Smooth muscle cell (in vitro differentiated cells): ENCODE measurements around the gene GAL3ST2. TPM values are rescaled to one million over a fixed set of nuclear protein-coding genes. Genes with fewer than 3 reads are reported as not detected.

Experiments used
- DNase-seq: peaks from one replicate; lab custom pipeline; 2025; ENCODE audit not compliant: unreplicated experiment; lab: John Stamatoyannopoulos, UW
- H2AFZ ChIP-seq: fragments of 200-600 bp; sonication (generic); 2 replicates; pipeline ENCODE4 v1.6.0; 2016; ENCODE audit warnings: antibody characterized with exemption, low read depth, mild to moderate bottlenecking
- H3F3A ChIP-seq: fragments of 200-600 bp; sonication (generic); 2 replicates; pipeline ENCODE4 v1.6.0; 2017; ENCODE audit warnings: antibody characterized with exemption, low read depth
- H3K27ac ChIP-seq: fragments of 200-600 bp; sonication (generic); 2 replicates; pipeline ENCODE4 v1.5.1; 2016; ENCODE audit warnings: low read depth, mild to moderate bottlenecking
- H3K27me3 ChIP-seq: fragments of 200-600 bp; sonication (generic); 2 replicates; pipeline ENCODE4 v1.6.1; 2016; ENCODE audit warnings: low read depth, mild to moderate bottlenecking
- H3K36me3 ChIP-seq: fragments of 200-600 bp; sonication (generic); 2 replicates; pipeline ENCODE4 v1.5.1; 2016; ENCODE audit warnings: low read depth
- H3K4me1 ChIP-seq: fragments of 200-600 bp; sonication (generic); 2 replicates; pipeline ENCODE4 v1.5.1; 2016; ENCODE audit warnings: low read depth
- H3K4me2 ChIP-seq: fragments of 200-600 bp; sonication (generic); 2 replicates; pipeline ENCODE4 v1.6.0; 2016; ENCODE audit warnings: mild to moderate bottlenecking
- H3K4me3 ChIP-seq: fragments of 200-600 bp; sonication (generic); 2 replicates; pipeline ENCODE4 v1.5.1; 2016; ENCODE audit warnings: mild to moderate bottlenecking
- H3K79me2 ChIP-seq: fragments of 200-600 bp; sonication (generic); 2 replicates; pipeline ENCODE4 v1.6.0; 2016; ENCODE audit warnings: low read depth, mild to moderate bottlenecking
- H3K9ac ChIP-seq: fragments of 200-600 bp; sonication (generic); 2 replicates; pipeline ENCODE4 v1.6.0; 2016; ENCODE audit warnings: low read depth
- H3K9me3 ChIP-seq: fragments of 200-600 bp; sonication (generic); replicated peaks from 2 replicates; pipeline ENCODE4 v1.5.1; 2016; ENCODE audit warnings: low read depth
- H4K20me1 ChIP-seq: fragments of 200-600 bp; sonication (generic); 2 replicates; pipeline ENCODE4 v1.6.0; 2016; ENCODE audit warnings: low read depth
- WGBS: methylation state at CpG from one replicate; pipeline ENCODE4 v1.1.7; 2016; ENCODE audit warnings: low lambda C conversion rate; 5-methylcytosine and 5-hydroxymethylcytosine counted together
- polyA plus RNA-seq: library from polyadenylated mRNA; unstranded; fragments of >200 nt; fragmentation: Nextera tagmentation; extraction: Ambion mirVana; gene quantifications from 2 replicates; pipeline ENCODE4 v1.2.1, GENCODE V29; 2016
- total RNA-seq: library from RNA; depleted of rRNA; stranded (reverse); fragments of >200 nt; gene quantifications from 2 replicates; pipeline ENCODE4 v1.2.3, GENCODE V29; 2014
- TF ChIP-seq, protein P1 (sequence below): fragments of 200-600 bp; sonication (generic); IDR thresholded peaks from 2 replicates; pipeline ENCODE4 v1.5.1; 2017; ENCODE audit warnings: borderline replicate concordance, mild to moderate bottlenecking, antibody characterized with exemption; ENCODE audit not compliant: insufficient read depth, poor library complexity, severe bottlenecking

GAL3ST2 gene
- total and polyA plus RNA-seq, 2 experiments from 2014 or later, result 0.34 TPM; not detected in 1

DNA sequence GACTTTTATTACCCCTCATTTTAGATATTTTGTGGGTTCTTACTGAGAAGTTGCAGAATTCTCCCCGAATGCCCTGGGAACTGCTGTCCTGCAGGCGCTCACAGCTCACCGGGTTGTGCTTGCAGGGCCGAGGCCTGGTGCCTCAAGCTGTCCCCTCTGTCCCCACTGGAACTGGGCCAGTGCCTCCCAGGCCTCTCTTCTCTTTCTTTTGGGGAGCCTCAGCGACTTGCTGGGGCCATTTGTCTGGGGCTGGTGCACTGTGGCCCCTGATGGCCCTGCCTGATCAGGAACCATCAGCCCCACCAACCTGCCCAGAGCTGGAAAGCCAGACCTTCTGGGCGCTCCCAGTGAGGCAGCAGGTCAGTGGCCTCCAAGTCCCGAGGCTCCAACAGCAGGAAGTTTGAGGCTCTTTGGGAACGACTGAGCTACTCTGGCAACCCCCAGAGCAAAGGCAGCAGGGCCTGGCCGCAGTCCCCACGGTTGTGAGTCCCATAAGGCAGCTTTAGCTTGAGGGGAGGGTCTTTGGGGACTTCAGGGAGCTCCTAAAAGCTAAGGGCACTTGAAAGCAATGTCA lies 17.7 kb downstream of the GAL3ST2 start:
- H3F3A ChIP-seq, result no peaks in the 10 kb centered on the region
- 94% methylated on average over 10 of the region's 10 CpGs for WGBS

DNA sequence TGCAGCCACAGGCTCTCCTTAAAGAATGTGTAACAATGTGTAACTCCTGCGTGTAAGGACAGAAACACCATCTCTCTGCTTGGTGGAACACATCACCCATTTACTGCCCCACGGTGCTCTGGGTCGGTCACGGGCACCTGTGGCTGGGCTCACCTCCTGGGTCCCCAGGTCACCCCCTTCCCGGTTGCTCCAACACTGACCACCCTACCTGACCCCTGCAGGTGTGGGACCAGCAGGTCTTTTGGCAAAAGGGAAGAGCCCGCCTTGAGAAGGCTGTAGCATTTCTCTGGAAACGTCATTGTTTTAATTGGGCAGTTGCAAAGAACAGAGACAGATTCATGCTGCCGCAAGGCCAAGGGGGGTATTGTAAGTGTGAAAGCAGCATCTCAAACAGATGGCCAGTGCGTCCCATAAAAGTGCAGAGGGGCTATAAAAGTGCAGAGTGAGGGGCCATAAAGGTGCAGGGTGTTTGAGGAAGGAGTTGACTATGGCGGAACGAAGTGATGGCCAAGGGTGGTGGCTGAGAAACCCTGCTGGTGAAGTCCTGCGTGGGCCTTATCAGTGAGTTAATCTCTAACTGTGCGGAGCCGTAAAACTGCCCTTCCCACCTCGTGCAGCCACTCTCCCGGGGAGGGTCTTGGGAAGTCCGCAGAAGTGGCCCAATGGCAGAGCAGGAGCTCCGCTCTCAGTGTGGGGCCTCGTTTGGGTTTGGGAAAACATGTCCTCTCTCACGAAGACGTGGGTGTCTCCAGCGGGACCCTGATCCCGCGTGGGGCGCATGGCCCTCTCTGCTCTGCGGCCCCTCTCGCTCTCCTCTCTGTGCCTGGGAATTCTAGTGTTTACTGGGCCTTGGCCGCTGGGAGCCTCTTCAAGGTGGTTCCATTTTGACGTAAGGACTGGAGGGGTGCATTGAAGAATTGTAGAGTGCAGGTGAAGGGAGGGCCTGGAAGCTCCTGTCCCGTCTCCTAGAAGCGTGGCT lies 18.7 kb downstream of the GAL3ST2 start:
- Histone ChIP-seq H3K36me3 (no peaks in the 10 kb centered on the region), H3F3A (no peaks in the 10 kb centered on the region), H3K9ac (no peak overlapping the region), H2AFZ (no peak overlapping the region), H3K9me3 (no peaks in the 10 kb centered on the region), H3K27ac (no peak overlapping the region), H3K27me3 (no peaks in the 10 kb centered on the region), H3K4me3 (no peak overlapping the region), H3K4me2 (no peak overlapping the region), H3K4me1 (no peaks in the 10 kb centered on the region), H3K79me2 (no peaks in the 10 kb centered on the region), H4K20me1 (no peaks in the 10 kb centered on the region)
- whole genome bisulfite sequencing, result 90% methylated on average over 31 of the region's 31 CpGs
- TF ChIP-seq, protein P1, sequence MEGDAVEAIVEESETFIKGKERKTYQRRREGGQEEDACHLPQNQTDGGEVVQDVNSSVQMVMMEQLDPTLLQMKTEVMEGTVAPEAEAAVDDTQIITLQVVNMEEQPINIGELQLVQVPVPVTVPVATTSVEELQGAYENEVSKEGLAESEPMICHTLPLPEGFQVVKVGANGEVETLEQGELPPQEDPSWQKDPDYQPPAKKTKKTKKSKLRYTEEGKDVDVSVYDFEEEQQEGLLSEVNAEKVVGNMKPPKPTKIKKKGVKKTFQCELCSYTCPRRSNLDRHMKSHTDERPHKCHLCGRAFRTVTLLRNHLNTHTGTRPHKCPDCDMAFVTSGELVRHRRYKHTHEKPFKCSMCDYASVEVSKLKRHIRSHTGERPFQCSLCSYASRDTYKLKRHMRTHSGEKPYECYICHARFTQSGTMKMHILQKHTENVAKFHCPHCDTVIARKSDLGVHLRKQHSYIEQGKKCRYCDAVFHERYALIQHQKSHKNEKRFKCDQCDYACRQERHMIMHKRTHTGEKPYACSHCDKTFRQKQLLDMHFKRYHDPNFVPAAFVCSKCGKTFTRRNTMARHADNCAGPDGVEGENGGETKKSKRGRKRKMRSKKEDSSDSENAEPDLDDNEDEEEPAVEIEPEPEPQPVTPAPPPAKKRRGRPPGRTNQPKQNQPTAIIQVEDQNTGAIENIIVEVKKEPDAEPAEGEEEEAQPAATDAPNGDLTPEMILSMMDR, result no peak
- no peak for DNase-seq

More for the DNA sequence above, 17.7 kb downstream of the GAL3ST2 start:
- DNase-seq, result no peak
- no peak overlapping the region for H2AFZ ChIP-seq
- H3K79me2 ChIP-seq, result no peaks in the 10 kb centered on the region
- H3K36me3 ChIP-seq, result no peaks in the 10 kb centered on the region
- H3K9ac ChIP-seq, result no peak overlapping the region
- H3K4me1 ChIP-seq, result no peaks in the 10 kb centered on the region
- H4K20me1 ChIP-seq, result no peaks in the 10 kb centered on the region
- no peaks in the 10 kb centered on the region for H3K27me3 ChIP-seq
- TF ChIP-seq, protein P1, result no peak
- no peaks in the 10 kb centered on the region for H3K9me3 ChIP-seq
- no peak overlapping the region for H3K4me3 ChIP-seq
- no peak overlapping the region for H3K4me2 ChIP-seq
- no peak overlapping the region for H3K27ac ChIP-seq

DNA sequence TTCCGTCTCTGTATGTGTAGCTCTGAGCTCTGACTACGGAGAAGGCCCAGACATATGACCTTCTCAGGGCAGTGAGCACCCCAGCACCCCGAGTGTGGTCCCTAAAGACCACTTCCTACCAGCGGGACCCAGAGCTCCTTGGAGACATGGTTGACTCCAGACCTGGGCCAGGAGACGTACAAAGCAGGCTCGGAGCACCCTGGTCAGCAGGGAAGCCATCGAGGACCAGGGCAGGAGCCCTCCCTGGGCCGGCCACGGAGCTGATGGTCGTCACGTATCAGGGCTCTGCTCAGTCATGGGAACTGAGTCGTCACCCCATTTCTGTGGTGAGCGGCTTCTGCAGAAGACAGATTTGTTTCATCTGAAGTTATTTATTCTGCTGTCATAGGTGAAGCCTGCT lies 19.6 kb downstream of the GAL3ST2 start:
- 99% methylated on average over 13 of the region's 13 CpGs for WGBS
- no peak for DNase-seq
- H3K9ac ChIP-seq, result no peak overlapping the region
- H3K27me3 ChIP-seq, result no peaks in the 10 kb centered on the region
- H3K4me1 ChIP-seq, result no peaks in the 10 kb centered on the region
- no peaks in the 10 kb centered on the region for H3K36me3 ChIP-seq
- H3K9me3 ChIP-seq, result no peaks in the 10 kb centered on the region
- no peak overlapping the region for H2AFZ ChIP-seq
- H3K27ac ChIP-seq, result no peak overlapping the region
- no peaks in the 10 kb centered on the region for H3K79me2 ChIP-seq
- no peaks in the 10 kb centered on the region for H4K20me1 ChIP-seq
- H3F3A ChIP-seq, result no peaks in the 10 kb centered on the region
- TF ChIP-seq, protein P1, result no peak
- H3K4me3 ChIP-seq, result no peak overlapping the region
- H3K4me2 ChIP-seq, result no peak overlapping the region
